ENCODE data around the gene UBE2I. TPM values are rescaled to one million over a fixed set of nuclear protein-coding genes. Genes with fewer than 3 reads are reported as not detected.

Gene UBE2I
- total RNA-seq, 1 donor = 49.2 TPM

- Histone ChIP-seq H4K20me1 (ENCODE audit: insufficient read depth, low read length) (no peaks in the 10 kb centered on the region), H3K4me1 (ENCODE audit: insufficient read depth, low read length) (no peaks in the 10 kb centered on the region), H3K79me2 (ENCODE audit: insufficient read depth, low read length) (no peaks in the 10 kb centered on the region), H3K27ac (ENCODE audit: low read depth, low read length) (no peak overlapping the region), H3K27me3 (ENCODE audit: insufficient read depth, low read length) (peaks cover 21% of the 10 kb centered on the region), H3K4me2 (ENCODE audit: insufficient read depth, low read length) (no peak overlapping the region), H2AFZ (ENCODE audit: low read length) (no peak overlapping the region), H3K9me3 (ENCODE audit: low read depth, low read length) (no peaks in the 10 kb centered on the region), H3K4me3 (ENCODE audit: insufficient read depth, low read length) (no peak overlapping the region), H3K36me3 (ENCODE audit: insufficient read depth, low read length) (no peaks in the 10 kb centered on the region)
- no peak for TF ChIP-seq CTCF (IDR thresholded peaks at IDR 0.05; ENCODE audit: extremely low read depth, low read depth, low read length)
- peak; percentile 34 for DNase-seq (ENCODE audit: insufficient read length, low spot score, missing footprints)
Observed at GRCh38 chr16:1280783-1281182, 28.7 kb upstream of the UBE2I start.

- no peak overlapping the region for H2AFZ ChIP-seq (ENCODE audit: low read length)
- no peaks in the 10 kb centered on the region for H4K20me1 ChIP-seq (ENCODE audit: insufficient read depth, low read length)
- no peak overlapping the region for H3K4me3 ChIP-seq (ENCODE audit: insufficient read depth, low read length)
- H3K27ac ChIP-seq (ENCODE audit: low read depth, low read length) = no peak overlapping the region
- TF ChIP-seq CTCF (IDR thresholded peaks at IDR 0.05; ENCODE audit: extremely low read depth, low read depth, low read length) = no peak
- DNase-seq (ENCODE audit: insufficient read length, low spot score, missing footprints) = peak; percentile 80
- no peaks in the 10 kb centered on the region for H3K4me1 ChIP-seq (ENCODE audit: insufficient read depth, low read length)
- no peak overlapping the region for H3K4me2 ChIP-seq (ENCODE audit: insufficient read depth, low read length)
- no peaks in the 10 kb centered on the region for H3K79me2 ChIP-seq (ENCODE audit: insufficient read depth, low read length)
- H3K27me3 ChIP-seq (ENCODE audit: insufficient read depth, low read length) = peaks cover 21% of the 10 kb centered on the region
- H3K36me3 ChIP-seq (ENCODE audit: insufficient read depth, low read length) = no peaks in the 10 kb centered on the region
- H3K9me3 ChIP-seq (ENCODE audit: low read depth, low read length) = no peaks in the 10 kb centered on the region
Observed at GRCh38 chr16:1281517-1281916, 27.9 kb upstream of the UBE2I start.

- no peak overlapping the region for H3K4me3 ChIP-seq (ENCODE audit: insufficient read depth, low read length)
- H3K27me3 ChIP-seq (ENCODE audit: insufficient read depth, low read length) = peaks cover 22% of the 10 kb centered on the region
- TF ChIP-seq CTCF (IDR thresholded peaks at IDR 0.05; ENCODE audit: extremely low read depth, low read depth, low read length) = no peak
- no peaks in the 10 kb centered on the region for H3K79me2 ChIP-seq (ENCODE audit: insufficient read depth, low read length)
- H3K27ac ChIP-seq (ENCODE audit: low read depth, low read length) = no peak overlapping the region
- H2AFZ ChIP-seq (ENCODE audit: low read length) = no peak overlapping the region
- no peaks in the 10 kb centered on the region for H3K36me3 ChIP-seq (ENCODE audit: insufficient read depth, low read length)
- no peak overlapping the region for H3K4me2 ChIP-seq (ENCODE audit: insufficient read depth, low read length)
- no peaks in the 10 kb centered on the region for H4K20me1 ChIP-seq (ENCODE audit: insufficient read depth, low read length)
- peak; percentile 82 for DNase-seq (ENCODE audit: insufficient read length, low spot score, missing footprints)
- H3K4me1 ChIP-seq (ENCODE audit: insufficient read depth, low read length) = no peaks in the 10 kb centered on the region
- H3K9me3 ChIP-seq (ENCODE audit: low read depth, low read length) = no peaks in the 10 kb centered on the region
Observed at GRCh38 chr16:1282324-1282973, 27.0 kb upstream of the UBE2I start.

GRCh38 chr16:1283296-1283695 is 26.1 kb upstream of the UBE2I start:
- Histone ChIP-seq H2AFZ (ENCODE audit: low read length) (no peak overlapping the region), H3K4me3 (ENCODE audit: insufficient read depth, low read length) (no peak overlapping the region), H4K20me1 (ENCODE audit: insufficient read depth, low read length) (no peaks in the 10 kb centered on the region), H3K4me1 (ENCODE audit: insufficient read depth, low read length) (no peaks in the 10 kb centered on the region), H3K79me2 (ENCODE audit: insufficient read depth, low read length) (no peaks in the 10 kb centered on the region), H3K4me2 (ENCODE audit: insufficient read depth, low read length) (no peak overlapping the region), H3K9me3 (ENCODE audit: low read depth, low read length) (no peaks in the 10 kb centered on the region), H3K27ac (ENCODE audit: low read depth, low read length) (no peak overlapping the region), H3K27me3 (ENCODE audit: insufficient read depth, low read length) (peaks cover 25% of the 10 kb centered on the region), H3K36me3 (ENCODE audit: insufficient read depth, low read length) (no peaks in the 10 kb centered on the region)
- DNase-seq (ENCODE audit: insufficient read length, low spot score, missing footprints) = peak; percentile 85
- no peak for TF ChIP-seq CTCF (IDR thresholded peaks at IDR 0.05; ENCODE audit: extremely low read depth, low read depth, low read length)
